Choroid plexus epithelial cell (primary cell): Measurements from ENCODE around the gene C2orf69.

Experiments used
- DNase-seq: peaks from one replicate; pipeline ENCODE4 v3.0.0-alpha.2; 2010; ENCODE audit warnings: low read depth
- H3K4me3 ChIP-seq: 2 replicates; pipeline ENCODE4 v1.5.1; 2011; ENCODE audit warnings: low read depth, mild to moderate bottlenecking, control low read depth, low read length, moderate library complexity
- TF ChIP-seq, protein P1 (sequence below): conservative IDR thresholded peaks from 2 replicates; pipeline ENCODE4 v1.5.1; 2011; ENCODE audit warnings: low read depth, mild to moderate bottlenecking, control low read depth, inconsistent platforms, low read length, moderate library complexity

The C2orf69 gene

DNA sequence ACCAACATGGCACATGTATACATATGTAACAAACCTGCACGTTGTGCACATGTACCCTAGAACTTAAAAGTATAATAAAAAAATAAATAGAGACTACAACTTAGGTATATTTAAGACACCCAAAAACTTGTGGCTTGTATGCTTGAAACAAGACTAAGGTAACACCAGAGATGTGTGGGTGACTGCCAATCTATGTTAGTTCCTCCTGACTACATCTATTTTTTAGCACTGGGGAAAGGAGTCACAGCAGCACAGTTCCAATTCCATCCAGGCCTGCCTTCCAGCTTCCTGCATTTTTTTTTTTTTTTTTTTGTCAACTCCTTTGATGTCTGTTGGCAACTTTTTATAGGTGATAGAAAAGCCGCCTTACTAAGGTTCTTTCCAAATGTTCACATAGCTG is 18.2 kb downstream of the C2orf69 start:
- H3K4me3 ChIP-seq = no peak overlapping the region
- TF ChIP-seq, protein P1, sequence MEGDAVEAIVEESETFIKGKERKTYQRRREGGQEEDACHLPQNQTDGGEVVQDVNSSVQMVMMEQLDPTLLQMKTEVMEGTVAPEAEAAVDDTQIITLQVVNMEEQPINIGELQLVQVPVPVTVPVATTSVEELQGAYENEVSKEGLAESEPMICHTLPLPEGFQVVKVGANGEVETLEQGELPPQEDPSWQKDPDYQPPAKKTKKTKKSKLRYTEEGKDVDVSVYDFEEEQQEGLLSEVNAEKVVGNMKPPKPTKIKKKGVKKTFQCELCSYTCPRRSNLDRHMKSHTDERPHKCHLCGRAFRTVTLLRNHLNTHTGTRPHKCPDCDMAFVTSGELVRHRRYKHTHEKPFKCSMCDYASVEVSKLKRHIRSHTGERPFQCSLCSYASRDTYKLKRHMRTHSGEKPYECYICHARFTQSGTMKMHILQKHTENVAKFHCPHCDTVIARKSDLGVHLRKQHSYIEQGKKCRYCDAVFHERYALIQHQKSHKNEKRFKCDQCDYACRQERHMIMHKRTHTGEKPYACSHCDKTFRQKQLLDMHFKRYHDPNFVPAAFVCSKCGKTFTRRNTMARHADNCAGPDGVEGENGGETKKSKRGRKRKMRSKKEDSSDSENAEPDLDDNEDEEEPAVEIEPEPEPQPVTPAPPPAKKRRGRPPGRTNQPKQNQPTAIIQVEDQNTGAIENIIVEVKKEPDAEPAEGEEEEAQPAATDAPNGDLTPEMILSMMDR = no peak
- no peak for DNase-seq

DNA sequence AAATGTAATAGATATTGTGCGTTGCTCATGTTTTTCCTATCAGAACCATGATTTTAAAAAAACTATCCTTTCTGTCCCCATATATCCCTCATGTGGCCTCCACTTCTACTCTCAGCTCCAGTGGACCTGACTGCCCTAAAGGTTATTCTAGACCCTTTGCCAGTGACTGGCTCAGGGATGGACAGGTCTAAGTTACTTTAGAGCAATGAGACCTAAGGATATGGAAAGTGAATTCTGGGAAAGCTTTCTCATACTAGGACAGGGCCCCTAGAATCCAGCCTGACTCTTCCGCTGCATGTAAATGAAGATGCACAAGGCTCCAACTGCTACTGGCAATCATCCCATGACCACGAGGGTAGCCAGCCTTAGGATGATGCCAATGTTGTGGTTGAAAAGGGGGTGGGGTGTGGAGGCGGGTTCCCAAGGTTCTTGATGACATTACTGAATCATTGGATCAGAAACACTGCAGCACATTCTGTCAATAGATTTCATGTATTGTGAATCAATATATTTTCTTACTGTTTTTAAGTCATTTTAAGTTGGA is 21.3 kb downstream of the C2orf69 start:
- TF ChIP-seq, protein P1 = no peak
- no peak overlapping the region for H3K4me3 ChIP-seq
- peak; percentile 43 for DNase-seq

DNA sequence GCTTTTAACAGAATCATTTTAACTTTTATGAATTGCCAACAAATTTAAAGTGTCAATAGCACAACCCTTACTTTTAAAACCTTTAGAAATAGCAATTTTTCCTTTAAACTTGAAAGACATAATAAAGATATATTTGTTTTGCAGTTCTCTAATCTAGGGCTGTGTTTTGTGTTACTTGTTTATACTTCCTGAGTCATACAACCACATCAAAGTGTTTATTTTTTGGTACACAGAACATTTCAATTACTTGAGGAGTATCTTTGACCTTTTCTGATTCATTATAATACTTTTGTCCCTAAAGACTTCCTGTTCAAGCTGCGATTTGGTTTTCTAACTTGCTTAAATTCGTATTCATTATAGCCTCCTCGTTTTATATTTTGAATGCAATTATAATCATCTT is 22.4 kb downstream of the C2orf69 start:
- TF ChIP-seq, protein P1 = no peak
- H3K4me3 ChIP-seq = no peak overlapping the region
- peak; percentile 23 for DNase-seq

DNA sequence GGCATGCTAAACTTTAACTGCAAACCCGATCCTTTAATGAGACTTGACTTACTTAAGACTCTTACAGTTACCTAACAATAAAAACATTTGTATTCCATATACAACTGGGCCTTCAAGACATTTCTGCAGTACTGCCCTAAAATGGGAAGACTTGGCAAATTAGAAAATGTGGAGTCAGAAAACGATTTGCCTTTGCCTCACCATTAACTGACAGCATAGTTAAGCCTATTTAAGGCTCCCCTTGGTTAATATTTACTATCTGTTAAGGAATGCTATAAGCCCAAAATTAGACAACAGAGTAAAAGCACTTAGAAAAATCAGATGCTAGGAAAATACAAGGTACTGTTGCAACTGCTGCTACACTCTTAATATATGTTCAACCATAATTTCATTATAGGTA is 25.5 kb downstream of the C2orf69 start:
- TF ChIP-seq, protein P1 = no peak
- H3K4me3 ChIP-seq = no peak overlapping the region
- no peak for DNase-seq

DNA sequence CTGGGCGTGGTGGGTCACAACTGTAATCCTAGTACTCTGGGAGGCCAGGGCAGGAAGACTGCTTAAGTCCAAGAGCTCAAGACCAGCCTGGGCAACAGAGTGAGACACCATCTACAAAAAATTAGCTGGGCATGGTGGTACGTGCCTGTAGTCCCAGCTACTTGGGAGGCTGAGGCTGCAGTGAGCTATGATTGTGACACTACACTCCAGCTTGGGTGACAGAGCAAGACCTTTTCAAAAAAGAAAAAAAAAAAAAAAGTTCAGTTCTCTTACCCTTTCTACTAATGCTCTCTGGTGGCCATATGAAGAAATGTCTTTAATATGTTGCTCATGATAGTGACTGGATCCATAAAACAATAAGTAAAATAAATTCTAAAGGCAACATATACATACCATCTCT is 29.3 kb downstream of the C2orf69 start:
- H3K4me3 ChIP-seq = no peak overlapping the region
- peak; percentile 55 for DNase-seq
- TF ChIP-seq, protein P1 = peak; percentile 38

DNA sequence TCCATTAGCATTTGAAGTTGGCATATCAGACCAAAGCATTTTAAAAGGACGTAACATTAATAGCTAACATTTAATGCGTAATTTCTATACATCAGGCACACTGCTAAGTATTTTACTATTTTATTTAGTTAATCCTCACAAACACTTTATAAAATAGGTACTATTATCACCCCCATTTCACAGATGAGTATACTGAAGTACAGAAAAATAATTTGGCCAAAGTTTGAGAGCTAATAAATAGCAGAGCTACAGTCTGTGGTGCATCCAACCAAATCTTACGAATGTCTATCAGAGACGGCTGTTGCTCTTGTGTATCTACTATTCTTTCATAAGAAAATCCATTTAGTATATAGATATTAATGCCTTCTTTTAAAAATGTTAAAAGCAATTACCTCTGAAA is 32.3 kb downstream of the C2orf69 start:
- no peak for DNase-seq
- TF ChIP-seq, protein P1 = no peak
- no peak overlapping the region for H3K4me3 ChIP-seq

DNA sequence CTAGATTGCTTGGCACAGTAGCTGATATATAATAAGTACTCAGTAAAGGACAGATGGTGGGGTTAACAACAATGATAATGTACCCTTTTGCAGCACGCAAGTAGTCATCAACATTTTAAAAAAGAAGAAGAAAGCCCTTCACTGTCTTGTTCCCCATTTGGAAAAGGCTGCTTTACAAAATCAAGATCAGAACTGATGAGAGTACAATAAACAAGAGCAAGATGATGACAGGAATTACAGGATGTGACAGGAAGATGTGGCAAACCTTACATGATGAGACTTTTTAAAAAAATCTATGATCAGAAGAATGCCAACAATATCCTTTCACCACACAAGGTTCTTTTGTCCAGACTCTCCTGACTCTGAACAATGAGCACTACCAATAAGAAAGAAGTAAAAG is 35.1 kb downstream of the C2orf69 start:
- TF ChIP-seq, protein P1 = no peak
- DNase-seq = no peak
- H3K4me3 ChIP-seq = no peak overlapping the region
